Measurements from ENCODE around the gene PRSS36. TPM values are rescaled to one million over a fixed set of nuclear protein-coding genes. Genes with fewer than 3 reads are reported as not detected.
"Not testable (repeated sequence)": the region's sequence is repeated elsewhere in the genome, so short reads cannot be mapped to it uniquely, and the experiment has no call there.

Gene PRSS36
- total RNA-seq, 1 experiment from 2014 or later, result not detected

DNA sequence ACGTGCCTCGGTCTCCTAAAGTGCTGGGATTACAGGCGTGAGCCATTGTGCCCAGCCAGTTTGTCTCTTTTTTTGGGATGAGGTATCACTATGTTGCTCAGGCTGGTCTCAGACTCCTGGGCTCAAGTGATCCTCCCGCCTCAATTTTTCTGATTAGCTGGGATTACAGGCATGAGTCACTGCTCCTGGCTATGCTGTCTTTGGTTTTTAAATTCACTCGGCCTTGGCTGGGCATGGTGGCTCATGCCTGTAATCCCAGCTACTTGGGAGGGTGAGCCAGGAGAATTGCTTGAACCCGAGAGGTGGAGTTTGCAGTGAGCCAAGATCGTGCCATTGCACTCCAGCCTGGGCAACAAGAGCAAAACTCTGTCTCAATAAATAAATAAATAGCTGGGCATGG is 5.4 kb downstream of the PRSS36 start:
- DNase-seq (ENCODE audit: low spot score); in situ Hi-C loops (cut with HindIII; ENCODE audit: low sequenced_read_pairs): not testable (repeated sequence)

GRCh38 chr16:31143694-31144148 is 6.1 kb downstream of the PRSS36 start:
- in situ Hi-C loops (cut with HindIII; ENCODE audit: low sequenced_read_pairs), result no loop called here
- DNase-seq (ENCODE audit: low spot score), result no peak

- DNase-seq (ENCODE audit: low spot score), result no peak
- in situ Hi-C loops (cut with HindIII; ENCODE audit: low sequenced_read_pairs), result no loop called here
Observed at GRCh38 chr16:31143011-31143693, 6.7 kb downstream of the PRSS36 start.

GRCh38 chr16:31142109-31143010 is 7.5 kb downstream of the PRSS36 start:
- in situ Hi-C loops (cut with HindIII; ENCODE audit: low sequenced_read_pairs), result no loop called here
- peak; percentile 97 for DNase-seq (ENCODE audit: low spot score)

- in situ Hi-C loops (cut with HindIII; ENCODE audit: low sequenced_read_pairs), result no loop called here
- DNase-seq (ENCODE audit: low spot score), result no peak
Observed at GRCh38 chr16:31141489-31142108, 8.3 kb downstream of the PRSS36 start.

DNA sequence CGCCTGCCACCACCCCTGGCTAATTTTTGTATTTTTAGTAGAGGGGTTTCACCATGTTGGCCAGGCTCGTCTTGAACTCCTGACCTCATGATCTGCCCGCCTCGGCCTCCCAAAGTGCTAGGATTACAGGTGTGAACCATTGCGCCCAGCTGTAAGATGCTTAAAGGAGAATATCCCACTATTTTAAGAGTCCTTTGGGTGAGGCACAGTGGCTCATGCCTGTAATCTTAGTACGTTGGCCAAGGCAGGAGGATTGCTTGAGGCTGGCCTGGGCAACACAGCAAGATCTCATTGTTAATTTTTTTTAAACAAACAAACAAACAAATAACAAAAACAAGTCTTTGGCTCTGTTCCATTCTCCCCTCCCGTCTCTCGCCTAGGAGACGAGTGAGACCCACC is 8.8 kb downstream of the PRSS36 start:
- in situ Hi-C loops (cut with HindIII; ENCODE audit: low sequenced_read_pairs), result not testable (repeated sequence)

DNA sequence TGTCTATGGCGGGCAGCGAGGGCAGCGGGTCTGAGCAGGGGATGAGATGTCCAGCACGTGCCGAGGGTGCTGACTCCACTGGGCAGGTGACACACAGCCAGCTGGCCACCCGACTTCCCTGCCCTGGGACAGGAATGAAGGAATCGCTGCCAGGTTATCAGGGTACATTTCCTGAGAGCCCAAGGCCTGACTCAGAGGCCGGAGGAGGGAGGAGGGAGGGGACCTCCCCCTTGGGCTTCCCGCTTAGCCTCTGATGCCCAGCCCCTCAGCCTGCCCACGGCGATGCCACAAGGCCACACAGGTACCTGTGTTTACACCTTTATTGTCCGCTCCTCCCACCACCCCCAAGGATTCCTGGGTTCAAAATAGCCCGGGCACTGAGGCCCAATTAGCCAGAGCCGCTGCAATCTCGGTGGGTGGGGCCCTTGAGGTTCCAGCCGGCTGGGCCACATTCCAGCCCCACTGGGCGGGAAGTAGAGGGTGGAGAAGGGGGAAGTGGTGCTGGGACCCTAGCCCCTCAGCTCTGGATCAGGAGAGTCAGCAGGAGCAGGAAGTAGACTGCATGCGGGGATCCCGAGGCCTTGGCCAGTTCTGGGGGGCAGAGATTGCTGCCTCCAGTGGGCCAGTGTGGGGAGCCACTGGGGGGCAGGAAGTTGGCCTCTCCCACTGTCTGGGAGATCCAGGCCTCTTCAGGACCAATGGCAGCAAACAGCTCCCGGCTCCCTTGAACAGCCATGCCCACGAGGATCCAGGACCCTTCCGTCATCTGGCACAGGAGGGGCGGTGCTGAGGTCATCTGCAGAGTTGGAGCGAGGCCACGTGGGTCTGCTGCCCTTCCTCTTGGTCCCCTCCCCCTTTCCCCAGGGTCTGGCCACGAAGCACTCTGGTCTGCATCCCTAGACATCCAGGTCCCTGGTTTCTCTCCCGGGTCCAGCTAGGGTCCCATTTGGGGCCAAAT is 11.0 kb downstream of the PRSS36 start:
- DNase-seq (ENCODE audit: low spot score), result no peak
- in situ Hi-C loops (cut with HindIII; ENCODE audit: low sequenced_read_pairs), result no loop called here

More for the DNA sequence above, 8.8 kb downstream of the PRSS36 start:
- DNase-seq (ENCODE audit: low spot score), result not testable (repeated sequence)

DNA sequence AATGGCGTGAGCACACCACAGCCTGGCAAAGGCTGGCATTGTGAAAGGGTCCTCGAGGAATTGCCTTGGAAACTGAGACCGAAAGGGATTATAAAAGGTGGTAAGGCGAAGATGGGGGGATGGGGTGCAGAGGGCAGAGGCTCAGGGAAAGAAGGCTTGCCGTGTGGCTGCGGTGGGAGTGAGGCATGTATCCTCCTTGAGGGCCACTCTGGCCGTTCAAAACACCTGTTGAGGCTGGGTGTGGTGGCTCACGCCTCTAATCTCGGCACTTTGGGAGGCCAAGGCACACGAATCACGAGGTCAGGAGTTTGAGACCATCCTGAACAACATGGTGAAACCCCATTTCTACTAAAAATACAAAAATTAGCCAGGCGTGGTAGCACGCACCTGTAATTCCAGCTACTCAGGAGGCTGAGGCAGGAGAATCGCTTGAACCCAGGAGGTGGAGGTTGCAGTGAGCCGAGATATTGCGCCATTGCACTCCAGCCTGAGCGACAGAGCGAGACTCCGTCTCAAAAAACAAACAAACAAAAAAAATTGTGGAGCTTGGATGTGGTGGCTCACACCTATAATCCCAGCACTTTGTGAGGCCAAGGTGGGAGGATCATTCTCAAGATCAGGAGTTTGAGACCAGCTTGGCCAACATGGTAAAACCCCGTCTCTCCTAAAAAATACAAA is 12.9 kb downstream of the PRSS36 start:
- DNase-seq (ENCODE audit: low spot score); in situ Hi-C loops (cut with HindIII; ENCODE audit: low sequenced_read_pairs): not testable (repeated sequence)

GRCh38 chr16:31136287-31136662 is 13.6 kb downstream of the PRSS36 start:
- DNase-seq (ENCODE audit: low spot score), result no peak
- in situ Hi-C loops (cut with HindIII; ENCODE audit: low sequenced_read_pairs), result no loop called here

DNA sequence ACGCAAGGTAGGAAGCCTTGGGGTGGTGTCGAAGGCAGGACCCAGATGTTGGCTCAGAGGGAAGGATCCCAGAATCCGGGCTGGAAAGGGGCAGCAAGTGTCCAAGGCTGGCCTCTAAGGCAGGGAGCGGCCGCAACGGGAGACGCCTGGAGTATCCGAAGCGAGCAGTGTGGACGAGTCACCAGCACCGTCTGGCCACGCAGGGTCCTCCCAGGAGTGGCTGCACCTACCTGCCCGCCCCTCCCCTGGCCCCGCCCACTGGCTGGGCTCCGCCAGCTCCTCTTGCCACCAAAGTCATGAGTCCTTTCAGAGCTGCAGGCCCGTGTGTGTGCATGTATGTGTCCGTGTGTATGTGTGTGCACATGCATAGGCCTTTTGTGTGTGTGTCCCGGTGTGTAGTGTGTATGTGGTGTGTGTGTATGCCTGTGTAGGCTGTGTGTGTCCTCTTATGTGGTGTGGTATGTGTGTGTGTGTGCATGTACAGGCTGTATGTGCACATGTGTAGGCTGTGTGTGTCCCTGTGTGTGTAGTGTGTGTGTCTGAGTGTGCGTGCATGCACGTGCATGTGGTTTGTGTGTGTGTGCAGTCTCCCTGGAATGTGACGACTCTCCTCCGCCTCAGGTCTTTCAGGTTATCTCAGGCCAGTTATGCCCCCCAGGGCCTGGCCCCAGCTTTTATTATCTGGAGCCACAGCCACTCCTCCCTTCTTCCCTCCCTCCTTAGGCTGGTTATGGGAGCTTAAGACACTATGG is 14.2 kb downstream of the PRSS36 start, which contains the start of gene PRSS8:
Gene PRSS8, minus strand, starts transcription at position 193 of the 752 bp plus-strand sequence. CDS start 229 bp downstream, outside the sequence.
- peak; percentile 32 for DNase-seq (ENCODE audit: low spot score)
- in situ Hi-C loops (cut with HindIII; ENCODE audit: low sequenced_read_pairs), result no loop called here

DNA sequence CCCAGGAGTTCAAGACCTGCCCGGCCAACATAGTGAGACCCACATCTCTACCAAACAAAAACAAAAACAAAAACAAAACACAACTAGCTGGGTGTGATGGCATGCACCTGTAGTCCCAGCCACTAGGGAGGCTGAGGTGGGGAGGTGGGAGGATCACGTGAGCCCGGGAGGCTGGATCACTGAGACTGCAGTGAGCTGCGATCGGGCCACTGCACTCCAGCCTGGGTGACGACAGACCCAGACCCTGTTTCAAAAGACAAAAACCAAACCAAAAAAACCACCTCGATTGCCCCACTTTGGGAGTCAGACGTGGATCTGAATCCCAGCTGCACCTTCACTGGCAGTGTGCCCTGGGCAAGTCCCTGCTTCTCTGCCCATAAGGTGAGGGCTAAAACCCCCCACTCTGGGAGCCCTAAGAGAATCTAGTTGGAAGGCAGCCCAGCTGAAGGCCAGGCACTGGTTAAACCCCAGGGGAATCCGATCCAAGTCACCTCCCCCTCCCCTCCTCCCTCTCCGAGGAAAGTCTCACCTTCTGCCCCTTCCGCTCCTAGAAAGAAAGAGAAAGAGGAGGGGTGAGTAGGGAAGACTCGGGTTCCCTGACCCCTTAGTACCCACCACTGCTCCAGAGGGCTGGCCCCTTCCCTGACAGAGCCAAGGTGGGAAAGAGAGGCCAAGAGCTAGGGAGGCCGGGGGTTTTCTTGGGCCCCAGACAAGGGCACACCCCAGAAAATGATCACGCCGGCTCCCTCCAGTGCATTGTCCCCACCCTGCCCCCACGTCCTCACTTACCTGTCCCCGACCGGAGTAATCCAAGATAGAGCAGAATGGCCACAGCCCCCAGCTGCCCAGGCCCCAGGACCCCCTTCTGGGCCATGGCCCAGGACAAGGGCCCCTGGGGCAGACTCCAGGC is 15.0 kb downstream of the PRSS36 start:
- peak; percentile 13 for DNase-seq (ENCODE audit: low spot score)
- in situ Hi-C loops (cut with HindIII; ENCODE audit: low sequenced_read_pairs), result no loop called here

GRCh38 chr16:31134091-31134571 is 15.7 kb downstream of the PRSS36 start:
- no peak for DNase-seq (ENCODE audit: low spot score)
- in situ Hi-C loops (cut with HindIII; ENCODE audit: low sequenced_read_pairs), result no loop called here

DNA sequence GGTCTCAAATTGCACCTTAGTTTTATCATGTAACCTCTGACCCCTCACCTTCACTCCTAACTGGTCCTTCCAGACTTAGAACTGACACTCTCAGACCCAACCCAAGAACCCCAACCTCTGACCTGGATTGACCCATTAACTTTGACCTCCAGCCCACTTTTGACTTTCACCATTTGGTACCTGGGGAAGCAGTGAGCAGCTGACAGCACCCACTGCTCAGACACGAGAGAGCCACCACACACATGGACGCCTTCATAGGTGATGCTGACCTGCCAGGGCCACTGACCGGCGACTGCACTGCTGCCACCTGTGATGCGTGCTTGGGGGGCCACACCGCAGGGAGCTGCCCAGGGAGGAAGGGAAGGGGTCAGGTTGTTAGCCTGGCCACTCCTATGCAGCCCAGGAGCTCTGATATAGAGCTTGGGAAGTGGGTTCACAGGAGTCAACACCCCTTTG is 16.8 kb downstream of the PRSS36 start:
- DNase-seq (ENCODE audit: low spot score), result no peak
- in situ Hi-C loops (cut with HindIII; ENCODE audit: low sequenced_read_pairs), result no loop called here

DNA sequence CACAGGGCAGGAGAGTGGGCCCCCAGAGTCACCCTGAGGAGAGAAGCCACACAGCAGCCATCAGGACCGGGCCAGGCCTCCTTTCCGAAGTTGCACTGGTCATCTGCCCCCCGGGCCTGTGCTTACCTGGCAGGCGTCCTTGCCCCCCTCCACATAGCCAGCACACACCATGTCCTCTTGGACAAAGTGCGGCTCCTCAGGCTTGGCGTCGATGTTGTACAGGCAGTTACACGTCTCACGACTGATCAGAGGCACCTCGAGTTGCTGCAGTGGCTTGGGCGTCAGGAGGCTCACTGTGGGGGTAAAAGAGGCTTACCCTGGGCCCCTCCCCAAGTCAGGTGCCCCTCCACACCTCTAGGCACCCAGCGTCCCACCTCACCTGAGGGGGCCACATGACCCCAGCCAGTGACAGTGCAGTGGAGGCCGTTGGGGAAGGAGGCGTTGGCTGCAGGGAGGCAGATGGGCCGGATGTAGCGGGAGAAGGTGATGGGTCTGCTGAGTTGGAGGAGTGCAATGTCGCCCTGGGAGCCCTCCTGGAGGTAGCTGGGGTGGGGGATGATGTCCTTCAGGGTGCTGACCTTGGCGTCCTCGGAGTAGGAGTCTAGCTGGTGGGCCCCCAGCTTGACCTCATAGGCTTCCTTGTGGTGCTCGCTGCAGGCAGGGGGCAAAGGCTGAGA is 17.4 kb downstream of the PRSS36 start:
- DNase-seq (ENCODE audit: low spot score), result no peak
- in situ Hi-C loops (cut with HindIII; ENCODE audit: low sequenced_read_pairs), result no loop called here

DNA sequence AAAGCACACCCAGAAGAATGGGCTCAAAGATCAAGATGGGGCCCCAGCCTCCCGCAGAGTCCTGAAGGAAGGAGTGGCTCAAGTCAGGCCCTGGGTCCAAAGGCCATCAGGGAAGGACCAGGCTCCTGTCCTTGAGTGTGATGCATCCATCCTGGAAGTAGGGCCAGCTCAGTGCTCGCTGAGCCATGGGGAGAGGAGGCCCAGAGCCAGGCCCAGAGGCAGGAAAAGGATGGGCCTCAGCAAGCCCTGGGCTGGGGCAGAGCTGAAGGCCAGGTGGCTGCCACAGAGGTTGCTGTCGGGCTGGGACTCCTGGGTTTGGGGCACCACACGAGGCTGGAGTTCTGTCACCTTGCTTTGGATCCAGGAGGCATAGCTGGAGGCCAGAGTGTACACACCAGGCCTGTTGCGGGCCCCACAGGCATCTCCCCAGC is 18.0 kb downstream of the PRSS36 start:
- in situ Hi-C loops (cut with HindIII; ENCODE audit: low sequenced_read_pairs), result no loop called here

GRCh38 chr16:31131416-31131815 is 18.4 kb downstream of the PRSS36 start:
- DNase-seq (ENCODE audit: low spot score), result no peak
- in situ Hi-C loops (cut with HindIII; ENCODE audit: low sequenced_read_pairs), result no loop called here

More for the DNA sequence above, 18.0 kb downstream of the PRSS36 start:
- DNase-seq (ENCODE audit: low spot score), result no peak
